BLaER1 (cell line): ENCODE measurements around the gene AREG.
"Not testable (repeated sequence)": the region's sequence is repeated elsewhere in the genome, so short reads cannot be mapped to it uniquely, and the experiment has no call there.

ENCODE experiments used
- H3K27ac ChIP-seq: shearing (Covaris generic); formaldehyde crosslinking; 2 replicates; pipeline ENCODE4 v1.8.1; 2022
- H3K27me3 ChIP-seq: shearing (Covaris generic); formaldehyde crosslinking; 2 replicates; pipeline ENCODE4 v1.8.1; 2022
- H3K36me3 ChIP-seq: shearing (Covaris generic); formaldehyde crosslinking; 2 replicates; pipeline ENCODE4 v1.8.1; 2022
- H3K4me1 ChIP-seq: shearing (Covaris generic); formaldehyde crosslinking; 2 replicates; pipeline ENCODE4 v1.8.1; 2022
- H3K4me2 ChIP-seq: shearing (Covaris generic); formaldehyde crosslinking; 2 replicates; pipeline ENCODE4 v1.8.1; 2022
- H3K4me3 ChIP-seq: shearing (Covaris generic); formaldehyde crosslinking; 2 replicates; pipeline ENCODE4 v1.8.1; 2022
- H3K9ac ChIP-seq: shearing (Covaris generic); formaldehyde crosslinking; 2 replicates; pipeline ENCODE4 v1.8.1; 2022
- H3K9me3 ChIP-seq: shearing (Covaris generic); formaldehyde crosslinking; 2 replicates; pipeline ENCODE4 v1.8.1; 2022
- H4K20me1 ChIP-seq: shearing (Covaris generic); formaldehyde crosslinking; 2 replicates; pipeline ENCODE4 v1.8.1; 2022
- Cebpa-rat ChIP-seq: shearing (Covaris generic); IDR thresholded peaks from 2 replicates; pipeline ENCODE4 v1.8.1; 2022

The AREG gene

GRCh38 chr4:74444891-74445642 lies at the start of gene AREG:
Gene AREG (plus strand): TSS chr4:74445136. CDS start chr4:74445346, 210 bp downstream.
- Histone ChIP-seq H3K27ac (no peak within 1 kb of the TSS), H3K4me1 (no peaks in the 10 kb centered on the region), H3K4me3 (peak within 1 kb of the TSS; percentile 66), H3K27me3 (peaks cover 21% of the 10 kb centered on the region), H3K9ac (no peak within 1 kb of the TSS), H4K20me1 (no peaks in the 10 kb centered on the region), H3K9me3 (no peaks in the 10 kb centered on the region), H3K4me2 (peak within 1 kb of the TSS; percentile 84), H3K36me3 (no peaks in the 10 kb centered on the region)
- no peak for TF ChIP-seq Cebpa-rat

- Histone ChIP-seq H3K4me2 (no peak overlapping the region), H3K36me3 (no peaks in the 10 kb centered on the region), H4K20me1 (no peaks in the 10 kb centered on the region), H3K27ac (no peak overlapping the region), H3K9ac (no peak overlapping the region), H3K4me1 (0 out of 2 replicates have a peak, but pooled peaks cover 3% of the 10 kb centered on the region), H3K27me3 (no peaks in the 10 kb centered on the region), H3K9me3 (peaks cover 11% of the 10 kb centered on the region; the same call in 1 of the 2 replicates), H3K4me3 (no peak overlapping the region)
- no peak for TF ChIP-seq Cebpa-rat
These were observed 49.3 kb upstream of the AREG start for GRCh38 chr4:74395633-74396032.

GRCh38 chr4:74397748-74398426 lies 47.0 kb upstream of the AREG start:
- H3K4me2 ChIP-seq: peak overlapping the region; percentile 71
- H3K9me3 ChIP-seq: peaks cover 11% of the 10 kb centered on the region; the same call in 1 of the 2 replicates
- H3K27ac ChIP-seq: peak overlapping the region; percentile 82
- no peaks in the 10 kb centered on the region for H3K27me3 ChIP-seq
- no peak for TF ChIP-seq Cebpa-rat
- H4K20me1 ChIP-seq: no peaks in the 10 kb centered on the region
- H3K36me3 ChIP-seq: no peaks in the 10 kb centered on the region
- peak overlapping the region; percentile 71 for H3K4me3 ChIP-seq
- H3K4me1 ChIP-seq: peaks cover 8% of the 10 kb centered on the region
- peak overlapping the region; percentile 82 for H3K9ac ChIP-seq

GRCh38 chr4:74398894-74399589 lies 45.9 kb upstream of the AREG start:
- H3K27ac ChIP-seq, H3K4me1 ChIP-seq, H4K20me1 ChIP-seq, H3K36me3 ChIP-seq, H3K9ac ChIP-seq, H3K4me2 ChIP-seq, H3K4me3 ChIP-seq, H3K27me3 ChIP-seq: not testable (repeated sequence)
- H3K9me3 ChIP-seq: peaks cover 11% of the 10 kb centered on the region; the same call in 1 of the 2 replicates

GRCh38 chr4:74400395-74400794 lies 44.5 kb upstream of the AREG start:
- H3K27ac ChIP-seq: no peak overlapping the region
- H3K36me3 ChIP-seq: no peaks in the 10 kb centered on the region
- H3K27me3 ChIP-seq: no peaks in the 10 kb centered on the region
- H3K4me1 ChIP-seq: peaks cover 9% of the 10 kb centered on the region
- H3K4me3 ChIP-seq: no peak overlapping the region
- H3K4me2 ChIP-seq: no peak overlapping the region
- no peak overlapping the region for H3K9ac ChIP-seq
- no peak for TF ChIP-seq Cebpa-rat
- no peaks in the 10 kb centered on the region for H4K20me1 ChIP-seq
- H3K9me3 ChIP-seq: peaks cover 11% of the 10 kb centered on the region; the same call in 1 of the 2 replicates

- H3K36me3 ChIP-seq: no peaks in the 10 kb centered on the region
- no peak overlapping the region for H3K4me3 ChIP-seq
- H3K27ac ChIP-seq: no peak overlapping the region
- TF ChIP-seq Cebpa-rat: no peak
- H3K9ac ChIP-seq: no peak overlapping the region
- no peaks in the 10 kb centered on the region for H4K20me1 ChIP-seq
- H3K27me3 ChIP-seq: no peaks in the 10 kb centered on the region
- H3K9me3 ChIP-seq: peaks cover 11% of the 10 kb centered on the region; the same call in 1 of the 2 replicates
- H3K4me1 ChIP-seq: peaks cover 6% of the 10 kb centered on the region
- H3K4me2 ChIP-seq: peak overlapping the region; percentile 37; the same call in 1 of the 2 replicates
These were observed 42.1 kb upstream of the AREG start for GRCh38 chr4:74402692-74403456.

GRCh38 chr4:74407891-74408290 lies 37.0 kb upstream of the AREG start:
- Histone ChIP-seq H3K9me3 (no peaks in the 10 kb centered on the region), H3K4me2 (no peak overlapping the region), H4K20me1 (no peaks in the 10 kb centered on the region), H3K36me3 (no peaks in the 10 kb centered on the region), H3K4me1 (peaks cover under 1% of the 10 kb centered on the region; the same call in 1 of the 2 replicates), H3K4me3 (no peak overlapping the region), H3K27me3 (no peaks in the 10 kb centered on the region), H3K9ac (no peak overlapping the region), H3K27ac (no peak overlapping the region)
- TF ChIP-seq Cebpa-rat: no peak

- no peaks in the 10 kb centered on the region for H3K9me3 ChIP-seq
- no peaks in the 10 kb centered on the region for H3K4me1 ChIP-seq
- no peak overlapping the region for H3K4me2 ChIP-seq
- no peak overlapping the region for H3K9ac ChIP-seq
- H3K27me3 ChIP-seq: no peaks in the 10 kb centered on the region
- H4K20me1 ChIP-seq: no peaks in the 10 kb centered on the region
- TF ChIP-seq Cebpa-rat: no peak
- no peak overlapping the region for H3K27ac ChIP-seq
- no peaks in the 10 kb centered on the region for H3K36me3 ChIP-seq
- H3K4me3 ChIP-seq: no peak overlapping the region
These were observed 36.3 kb upstream of the AREG start for GRCh38 chr4:74408639-74409038.

GRCh38 chr4:74410272-74410671 lies 34.7 kb upstream of the AREG start:
- H3K9ac ChIP-seq: no peak overlapping the region
- no peaks in the 10 kb centered on the region for H3K9me3 ChIP-seq
- no peaks in the 10 kb centered on the region for H3K27me3 ChIP-seq
- no peak overlapping the region for H3K4me3 ChIP-seq
- H3K27ac ChIP-seq: no peak overlapping the region
- H3K4me1 ChIP-seq: no peaks in the 10 kb centered on the region
- no peak for TF ChIP-seq Cebpa-rat
- H4K20me1 ChIP-seq: no peaks in the 10 kb centered on the region
- H3K4me2 ChIP-seq: no peak overlapping the region
- H3K36me3 ChIP-seq: no peaks in the 10 kb centered on the region
